ENCODE measurements around the gene MRTFA. TPM values are rescaled to one million over a fixed set of nuclear protein-coding genes. Genes with fewer than 3 reads are reported as not detected.

Gene MRTFA
- total and polyA plus RNA-seq, 2 of the 13 experiments (the other 11 are each of a cell fraction or from before 2014, with no cell fraction given), result 2.4 to 8.2 TPM

GRCh38 chr22:40671369-40671768 is 34.9 kb upstream of the MRTFA start:
- H3K27ac ChIP-seq (ENCODE audit: extremely low read length, insufficient read depth, low read length), result no peak overlapping the region
- ChIA-PET CTCF (ENCODE audit: low intra/inter-chr PET ratio, low total read pairs) (no interaction called here), POLR2A (no interaction called here)
- H3K4me2 ChIP-seq (ENCODE audit: low read depth, low read length), result no peak overlapping the region
- no TSS peak for BruUV-seq (replicated peaks)
- no peak overlapping the region for H3K4me3 ChIP-seq (replicated peaks in 1 of 3; ENCODE audit: insufficient read depth in 1 of 3, low read depth in 2 of 3, low read length in 3 of 3)
- no peak for DNase-seq (ENCODE audit: low spot score)
- intact Hi-C loops (cut with micrococcal nuclease; ENCODE audit: unreplicated experiment) (no loop called here), in situ Hi-C loops (cut with HindIII; ENCODE audit: extremely low pct_ligation_motif_present, low pct_unique_long_range_greater_than_20kb) (no loop called here)
- no peaks in the 10 kb centered on the region for H3K27me3 ChIP-seq (ENCODE audit: control insufficient read depth in 1 of 2, insufficient read depth in 2 of 2, low read length in 2 of 2)
- 68% methylated on average over 13 of the region's 13 CpGs for WGBS (ENCODE audit: low lambda C conversion rate)
- no peaks in the 10 kb centered on the region for H4K20me1 ChIP-seq (ENCODE audit: insufficient read depth, low read length)
- no peak for ATAC-seq
- H3K9ac ChIP-seq (ENCODE audit: insufficient read depth, low read depth, low read length), result no peak overlapping the region
- H3K4me1 ChIP-seq (ENCODE audit: insufficient read depth, low read length), result peaks cover 37% of the 10 kb centered on the region
- H3K79me2 ChIP-seq (ENCODE audit: insufficient read depth, low read length), result no peaks in the 10 kb centered on the region
- no peaks in the 10 kb centered on the region for H3K36me3 ChIP-seq (replicated peaks in 1 of 2; ENCODE audit: control insufficient read depth in 1 of 2, insufficient read depth in 2 of 2, low read length in 2 of 2)
- FAIRE-seq, result no peak
- TF ChIP-seq DZIP1 (CRISPR knock-in tag; IDR thresholded peaks at IDR 0.05) (no peak), RCOR2 (CRISPR knock-in tag; IDR thresholded peaks at IDR 0.05) (no peak), SOX5 (CRISPR knock-in tag; IDR thresholded peaks at IDR 0.05; ENCODE audit: borderline replicate concordance) (no peak), EEA1 (CRISPR knock-in tag; IDR thresholded peaks at IDR 0.05; ENCODE audit: borderline replicate concordance) (no peak), MTF1 (CRISPR knock-in tag; IDR thresholded peaks at IDR 0.05) (no peak)
- no peak overlapping the region for H2AFZ ChIP-seq (ENCODE audit: low read length)
- H3K9me3 ChIP-seq (ENCODE audit: low read length), result no peaks in the 10 kb centered on the region

- no peak overlapping the region for H3K9ac ChIP-seq (ENCODE audit: insufficient read depth, low read depth, low read length)
- no peaks in the 10 kb centered on the region for H3K36me3 ChIP-seq (replicated peaks in 1 of 2; ENCODE audit: control insufficient read depth in 1 of 2, insufficient read depth in 2 of 2, low read length in 2 of 2)
- no TSS peak for BruUV-seq (replicated peaks)
- no peak overlapping the region for H3K4me2 ChIP-seq (ENCODE audit: low read depth, low read length)
- H3K27ac ChIP-seq (ENCODE audit: extremely low read length, insufficient read depth, low read length), result no peak overlapping the region
- no peak for FAIRE-seq
- H3K79me2 ChIP-seq (ENCODE audit: insufficient read depth, low read length), result no peaks in the 10 kb centered on the region
- peaks cover 50% of the 10 kb centered on the region for H3K4me1 ChIP-seq (ENCODE audit: insufficient read depth, low read length)
- no peaks in the 10 kb centered on the region for H3K27me3 ChIP-seq (ENCODE audit: control insufficient read depth in 1 of 2, insufficient read depth in 2 of 2, low read length in 2 of 2)
- 4% methylated on average over 2 of the region's 2 CpGs for WGBS (ENCODE audit: low lambda C conversion rate)
- ATAC-seq, result no peak
- no peak for DNase-seq (ENCODE audit: low spot score)
- ChIA-PET CTCF (ENCODE audit: low intra/inter-chr PET ratio, low total read pairs) (no interaction called here), POLR2A (interaction anchor here (1.8 kb wide), 1 partner anchor 18 kb away, joined by 8 read pairs; no protein-coding TSS in a partner anchor)
- in situ Hi-C loops (cut with HindIII; ENCODE audit: extremely low pct_ligation_motif_present, low pct_unique_long_range_greater_than_20kb), result no loop called here
- no peaks in the 10 kb centered on the region for H4K20me1 ChIP-seq (ENCODE audit: insufficient read depth, low read length)
- H3K4me3 ChIP-seq (replicated peaks in 1 of 3; ENCODE audit: insufficient read depth in 1 of 3, low read depth in 2 of 3, low read length in 3 of 3), result no peak overlapping the region
- H2AFZ ChIP-seq (ENCODE audit: low read length), result no peak overlapping the region
- no peaks in the 10 kb centered on the region for H3K9me3 ChIP-seq (ENCODE audit: low read length)
- intact Hi-C loops (cut with micrococcal nuclease; ENCODE audit: unreplicated experiment), result no loop called here
- TF ChIP-seq PBX3 (CRISPR knock-in tag; IDR thresholded peaks at IDR 0.05; ENCODE audit: borderline replicate concordance) (no peak), TARDBP (CRISPR knock-in tag; IDR thresholded peaks at IDR 0.05) (no peak), YEATS2 (CRISPR knock-in tag; IDR thresholded peaks at IDR 0.05; ENCODE audit: borderline replicate concordance) (no peak), ZMYM4 (CRISPR knock-in tag; IDR thresholded peaks at IDR 0.05) (no peak), ZFY (CRISPR knock-in tag; IDR thresholded peaks at IDR 0.05) (no peak), ZNF766 (CRISPR knock-in tag; IDR thresholded peaks at IDR 0.05; ENCODE audit: borderline replicate concordance) (no peak), ERF (CRISPR knock-in tag; IDR thresholded peaks at IDR 0.05) (no peak)
- TF ChIP-seq, protein P1, sequence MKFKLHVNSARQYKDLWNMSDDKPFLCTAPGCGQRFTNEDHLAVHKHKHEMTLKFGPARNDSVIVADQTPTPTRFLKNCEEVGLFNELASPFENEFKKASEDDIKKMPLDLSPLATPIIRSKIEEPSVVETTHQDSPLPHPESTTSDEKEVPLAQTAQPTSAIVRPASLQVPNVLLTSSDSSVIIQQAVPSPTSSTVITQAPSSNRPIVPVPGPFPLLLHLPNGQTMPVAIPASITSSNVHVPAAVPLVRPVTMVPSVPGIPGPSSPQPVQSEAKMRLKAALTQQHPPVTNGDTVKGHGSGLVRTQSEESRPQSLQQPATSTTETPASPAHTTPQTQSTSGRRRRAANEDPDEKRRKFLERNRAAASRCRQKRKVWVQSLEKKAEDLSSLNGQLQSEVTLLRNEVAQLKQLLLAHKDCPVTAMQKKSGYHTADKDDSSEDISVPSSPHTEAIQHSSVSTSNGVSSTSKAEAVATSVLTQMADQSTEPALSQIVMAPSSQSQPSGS (CRISPR knock-in tag; IDR thresholded peaks at IDR 0.05), result no peak
Measured at GRCh38 chr22:40670058-40670457, 33.5 kb upstream of the MRTFA start.

All from HepG2 (cell line).